CD4-positive, alpha-beta T cell treated with Interleukin-15 for 4 hours (primary cell): ENCODE data around the gene TOX3.

ENCODE experiments used
- DNase-seq: peaks from one replicate; pipeline ENCODE4 v3.0.0-alpha.2; 2020; ENCODE audit warnings: low spot score

TOX3 gene

DNA sequence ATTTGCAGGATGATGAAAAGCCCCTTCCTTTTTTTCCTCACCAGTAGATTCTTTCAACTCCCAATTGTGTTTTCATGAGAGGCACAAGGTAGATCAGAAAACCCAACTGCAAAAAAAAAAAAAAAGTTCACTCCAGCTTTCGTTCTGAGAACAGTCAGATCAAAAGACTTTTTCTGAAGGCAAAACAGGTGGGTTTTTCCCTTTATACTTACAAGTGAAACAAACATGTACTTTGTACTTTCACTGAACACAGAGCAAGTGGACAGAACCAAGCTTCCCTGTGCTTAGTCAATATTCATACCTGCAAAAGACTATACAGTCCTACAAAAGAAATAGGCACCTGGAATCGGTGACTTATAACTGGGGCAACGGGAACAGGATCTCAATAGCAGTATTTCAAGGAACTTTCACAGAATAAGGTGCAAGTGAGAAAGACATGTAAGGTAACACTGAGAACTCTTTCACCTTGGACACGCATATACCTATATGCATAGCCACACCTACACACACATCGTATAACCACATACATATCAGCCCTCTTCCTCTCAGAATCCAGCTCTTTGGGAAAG lies 54.1 kb downstream of the TOX3 start:
- no peak for DNase-seq

GRCh38 chr16:52491216-52491615 lies 55.7 kb downstream of the TOX3 start:
- DNase-seq, result no peak

GRCh38 chr16:52489894-52490293 lies 57.0 kb downstream of the TOX3 start:
- no peak for DNase-seq

GRCh38 chr16:52488837-52489289 lies 58.1 kb downstream of the TOX3 start:
- DNase-seq, result no peak

DNA sequence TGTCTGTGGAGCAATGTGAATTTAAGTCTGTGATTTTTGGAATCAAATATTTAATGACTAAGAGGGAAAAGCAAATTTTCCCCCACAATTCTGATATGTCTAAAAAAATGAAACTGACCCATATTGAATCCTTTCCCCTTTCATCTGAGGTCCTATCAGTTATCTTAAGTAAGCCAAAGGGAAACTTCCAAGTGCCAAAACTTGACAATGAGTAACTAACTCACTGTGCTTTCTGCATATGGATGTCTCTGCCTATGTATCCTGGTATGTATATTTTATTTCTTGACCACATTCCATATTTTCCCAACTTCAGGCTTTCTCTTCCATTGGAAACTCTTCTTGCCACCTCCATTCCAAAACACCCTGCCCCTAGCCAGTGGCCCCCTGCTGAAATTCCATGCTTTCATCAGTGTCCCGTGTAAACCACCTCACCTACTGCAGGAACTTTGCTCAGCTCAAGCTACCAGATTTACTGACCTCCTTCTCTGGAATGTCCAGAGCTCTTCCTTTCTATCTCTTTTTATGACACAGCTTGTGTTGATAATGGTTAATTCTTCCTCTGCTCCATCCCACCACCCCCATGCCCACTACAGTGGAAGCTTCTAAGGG lies 59.0 kb downstream of the TOX3 start:
- no peak for DNase-seq

GRCh38 chr16:52480237-52480636 lies 66.7 kb downstream of the TOX3 start:
- no peak for DNase-seq

- DNase-seq, result no peak
Measured at GRCh38 chr16:52476111-52476510, 70.8 kb downstream of the TOX3 start.

DNA sequence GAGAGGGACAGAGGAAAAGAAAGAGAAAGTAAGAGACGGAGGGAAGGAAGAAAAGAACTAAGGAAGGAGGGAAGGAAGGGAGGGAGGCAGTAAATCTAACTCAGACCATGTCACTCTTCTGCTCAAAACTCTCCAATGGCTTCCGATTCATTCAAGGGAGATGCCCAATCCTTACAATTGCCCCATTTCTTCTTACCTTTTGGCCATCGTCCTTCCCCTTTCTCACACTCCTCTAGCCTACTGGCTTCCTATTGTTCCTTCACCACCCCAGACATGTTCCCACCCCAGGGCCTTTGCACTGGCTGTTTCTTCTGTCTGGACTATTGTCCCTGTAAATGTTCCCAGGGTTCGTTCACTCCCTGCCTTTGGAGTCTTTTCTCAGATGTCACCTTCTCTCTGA lies 72.3 kb downstream of the TOX3 start:
- no peak for DNase-seq

DNA sequence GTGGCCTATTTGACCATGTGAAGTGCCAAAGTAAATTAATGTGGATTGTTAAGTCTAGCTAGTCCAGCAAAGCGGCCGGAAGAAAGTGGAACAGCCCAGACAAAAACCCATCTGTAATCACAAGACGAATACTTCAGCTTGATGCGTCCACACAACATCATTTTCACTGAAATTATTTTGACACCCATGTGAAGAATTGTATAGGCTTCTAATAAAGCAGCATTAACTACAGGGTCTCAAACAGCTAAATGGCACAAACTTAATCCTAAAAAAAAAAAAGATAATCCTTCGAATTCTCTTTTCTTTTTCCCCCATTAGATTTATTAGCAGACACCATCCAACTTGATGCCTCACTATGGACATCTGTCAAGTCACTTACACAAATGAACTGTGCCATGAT lies 73.8 kb downstream of the TOX3 start:
- DNase-seq, result no peak

DNA sequence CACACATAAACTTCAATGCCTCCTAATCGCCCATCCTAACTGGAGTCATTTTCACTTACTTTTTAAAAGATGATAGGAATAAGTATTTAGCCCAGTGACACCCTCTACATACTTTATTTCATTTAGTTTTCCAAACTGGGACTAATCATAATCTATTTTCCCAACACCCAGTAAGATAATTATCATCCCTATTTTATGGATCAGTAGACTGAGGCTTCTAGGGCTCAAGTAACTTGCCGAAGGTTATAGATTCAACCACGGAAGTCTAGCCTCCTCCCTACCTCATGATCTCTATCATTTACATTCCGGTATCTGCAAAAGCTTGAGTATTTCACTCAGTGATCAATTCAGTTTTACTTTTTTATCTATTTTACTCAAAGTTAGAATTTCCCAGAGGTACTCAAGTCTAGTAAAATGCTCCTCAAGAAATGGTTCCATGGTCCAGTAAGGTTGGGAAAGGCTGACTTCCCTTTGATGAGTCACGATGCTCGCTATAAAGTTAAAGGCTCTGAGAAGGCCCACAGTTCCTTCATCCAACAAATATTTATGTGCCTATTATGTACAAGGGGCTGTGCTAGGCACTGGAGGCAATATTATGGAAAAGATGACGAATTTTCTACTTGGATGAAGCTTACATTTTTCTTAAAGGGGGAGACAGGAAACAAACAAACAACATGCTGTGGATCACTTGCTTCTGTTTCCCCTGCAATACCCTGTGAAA lies 75.1 kb downstream of the TOX3 start:
- no peak for DNase-seq

GRCh38 chr16:52470585-52470984 lies 76.4 kb downstream of the TOX3 start:
- no peak for DNase-seq

GRCh38 chr16:52469775-52470174 lies 77.2 kb downstream of the TOX3 start:
- DNase-seq, result no peak

GRCh38 chr16:52469091-52469490 lies 77.9 kb downstream of the TOX3 start:
- no peak for DNase-seq

- no peak for DNase-seq
Measured at GRCh38 chr16:52467753-52468152, 79.2 kb downstream of the TOX3 start.

DNA sequence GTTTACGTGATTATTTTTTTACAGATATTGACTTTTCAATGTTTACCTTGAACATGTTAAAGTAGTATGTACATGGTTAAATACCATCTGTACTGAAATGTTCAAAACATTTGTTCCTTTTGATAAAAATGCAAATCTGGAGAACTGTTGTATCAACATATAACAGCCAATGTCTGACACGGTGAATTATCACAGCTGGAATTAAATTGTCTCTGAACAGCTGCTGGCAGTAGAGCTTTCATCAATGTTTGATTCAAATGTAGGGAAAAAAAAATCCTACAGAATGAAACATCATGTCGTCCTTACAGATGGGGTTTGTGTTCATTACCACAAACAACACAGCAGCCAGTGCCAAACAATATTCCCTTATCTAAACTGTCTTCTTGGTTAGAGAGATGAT lies 79.9 kb downstream of the TOX3 start:
- no peak for DNase-seq

- DNase-seq, result no peak
Measured at GRCh38 chr16:52465711-52466267, 81.2 kb downstream of the TOX3 start.

DNA sequence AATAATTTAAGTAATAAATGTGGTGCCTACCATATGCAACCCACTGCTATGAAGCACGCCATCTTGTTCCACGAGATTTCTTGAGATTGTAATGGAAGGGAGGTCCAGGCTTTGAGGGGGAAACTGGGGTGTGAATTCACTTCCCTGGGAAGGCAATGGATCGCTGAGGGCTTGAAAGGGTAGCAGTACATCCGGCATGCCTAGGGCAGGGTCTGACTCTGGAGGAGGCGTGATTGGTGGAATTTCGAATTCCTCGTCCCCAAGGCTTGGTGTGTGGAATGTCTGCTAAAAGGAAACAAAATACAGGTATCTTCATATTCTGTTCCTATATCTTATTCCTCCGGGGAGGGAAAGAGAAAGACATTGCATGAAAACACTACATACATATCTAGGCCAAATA lies 83.0 kb downstream of the TOX3 start:
- DNase-seq, result no peak

DNA sequence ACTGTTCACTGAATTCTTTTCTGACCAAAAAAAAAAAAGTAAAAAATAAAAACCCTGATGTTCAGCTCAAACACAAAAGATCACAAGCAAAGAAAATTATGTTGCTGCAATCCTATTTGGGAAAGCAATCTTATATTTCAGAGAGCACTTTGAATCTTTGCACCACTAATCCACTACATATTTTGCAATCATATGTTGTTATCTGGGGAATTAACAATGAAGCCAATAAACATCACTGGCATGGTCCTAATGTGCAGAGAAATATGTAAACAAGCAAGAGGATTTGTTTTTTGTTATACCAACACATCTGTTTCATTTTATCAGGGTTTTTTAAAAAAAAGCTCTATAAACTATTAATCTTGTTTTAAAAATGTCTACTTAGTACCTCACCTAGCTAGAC lies 84.1 kb downstream of the TOX3 start:
- no peak for DNase-seq

- DNase-seq, result no peak
Measured at GRCh38 chr16:52460639-52461178, 86.2 kb downstream of the TOX3 start.

- DNase-seq, result no peak
Measured at GRCh38 chr16:52456368-52456767, 90.6 kb downstream of the TOX3 start.

- DNase-seq, result no peak
Measured at GRCh38 chr16:52455549-52456277, 91.2 kb downstream of the TOX3 start.

- no peak for DNase-seq
Measured at GRCh38 chr16:52453644-52454043, 93.3 kb downstream of the TOX3 start.
